BE2C (cell line): ENCODE results near the gene JMJD6.
"Not testable (repeated sequence)": the region's sequence is repeated elsewhere in the genome, so short reads cannot be mapped to it uniquely, and the experiment has no call there.

Source experiments
- DNase-seq: peaks from one replicate; pipeline ENCODE4 v3.0.0-alpha.2; 2020
- H3K27me3 ChIP-seq: fragments of 250-450 bp; sonication (Bioruptor Pico); 2 replicates; pipeline ENCODE4 v1.5.1; 2020; ENCODE audit warnings: mild to moderate bottlenecking
- H3K36me3 ChIP-seq: fragments of 250-450 bp; sonication (Bioruptor Pico); 2 replicates; pipeline ENCODE4 v1.5.1; 2020; ENCODE audit warnings: mild to moderate bottlenecking
- H3K4me1 ChIP-seq: fragments of 250-450 bp; sonication (Bioruptor Pico); 2 replicates; pipeline ENCODE4 v1.5.1; 2020
- H3K4me3 ChIP-seq: 2 replicates; pipeline ENCODE4 v1.5.1; 2011; ENCODE audit warnings: low read depth, low read length
- H3K9me3 ChIP-seq: fragments of 250-450 bp; sonication (Bioruptor Pico); 2 replicates; pipeline ENCODE4 v1.5.1; 2020
- CTCF ChIP-seq: IDR thresholded peaks from 2 replicates; pipeline ENCODE4 v1.5.1; 2012; ENCODE audit warnings: mild to moderate bottlenecking, low read depth, low read length

Gene JMJD6

GRCh38 chr17:76734080-76734840, 7.9 kb upstream of the JMJD6 start:
- DNase-seq: no peak
- Histone ChIP-seq H3K4me1 (peaks cover 5% of the 10 kb centered on the region), H3K27me3 (no peaks in the 10 kb centered on the region), H3K36me3 (peaks cover 66% of the 10 kb centered on the region), H3K4me3 (peak overlapping the region; percentile 94), H3K9me3 (no peaks in the 10 kb centered on the region)
- no peak for TF ChIP-seq CTCF

GRCh38 chr17:76733618-76733957, 7.2 kb upstream of the JMJD6 start:
- no peak for DNase-seq
- Histone ChIP-seq H3K4me3 (peak overlapping the region; percentile 94), H3K27me3 (no peaks in the 10 kb centered on the region), H3K36me3 (peaks cover 66% of the 10 kb centered on the region), H3K4me1 (peaks cover 5% of the 10 kb centered on the region), H3K9me3 (no peaks in the 10 kb centered on the region)
- no peak for TF ChIP-seq CTCF

- H3K36me3 ChIP-seq: peaks cover 66% of the 10 kb centered on the region
- no peaks in the 10 kb centered on the region for H3K9me3 ChIP-seq
- no peaks in the 10 kb centered on the region for H3K27me3 ChIP-seq
- peaks cover 5% of the 10 kb centered on the region for H3K4me1 ChIP-seq
- no peak for TF ChIP-seq CTCF
- H3K4me3 ChIP-seq: peak overlapping the region; percentile 94
- DNase-seq: no peak
Measured at GRCh38 chr17:76732734-76733617, 6.6 kb upstream of the JMJD6 start.

- H3K4me3 ChIP-seq, H3K27me3 ChIP-seq, H3K4me1 ChIP-seq, H3K9me3 ChIP-seq, DNase-seq: not testable (repeated sequence)
- peaks cover 66% of the 10 kb centered on the region for H3K36me3 ChIP-seq
Measured at GRCh38 chr17:76731800-76732733, 5.7 kb upstream of the JMJD6 start.

- Histone ChIP-seq H3K27me3 (no peaks in the 10 kb centered on the region), H3K4me1 (no peaks in the 10 kb centered on the region; the same call in none of the 2 replicates), H3K9me3 (no peaks in the 10 kb centered on the region), H3K4me3 (peak overlapping the region; percentile 85), H3K36me3 (peaks cover 52% of the 10 kb centered on the region)
- DNase-seq: no peak
- TF ChIP-seq CTCF: no peak
Measured at GRCh38 chr17:76727745-76728456, 1.5 kb upstream of the JMJD6 start.
